SU-DHL-6 (cell line): ENCODE measurements around the gene FRK.

Source experiments
- EZH2phosphoT487 ChIP-seq: fragments of 200-600 bp; sonication (generic), shearing (Covaris generic); conservative IDR thresholded peaks from 2 replicates; pipeline ENCODE4 v1.6.1; 2018; ENCODE audit warnings: mild to moderate bottlenecking, antibody characterized with exemption, low read length, moderate library complexity, mixed read lengths
- TF ChIP-seq, protein P1 (sequence below): fragments of 200-600 bp; sonication (generic); IDR thresholded peaks from one replicate; pipeline ENCODE4 v1.5.1; 2017; ENCODE audit warnings: antibody characterized with exemption, mild to moderate bottlenecking, low read length, moderate library complexity; ENCODE audit not compliant: insufficient read depth, poor library complexity, severe bottlenecking

- TF ChIP-seq, protein P1, sequence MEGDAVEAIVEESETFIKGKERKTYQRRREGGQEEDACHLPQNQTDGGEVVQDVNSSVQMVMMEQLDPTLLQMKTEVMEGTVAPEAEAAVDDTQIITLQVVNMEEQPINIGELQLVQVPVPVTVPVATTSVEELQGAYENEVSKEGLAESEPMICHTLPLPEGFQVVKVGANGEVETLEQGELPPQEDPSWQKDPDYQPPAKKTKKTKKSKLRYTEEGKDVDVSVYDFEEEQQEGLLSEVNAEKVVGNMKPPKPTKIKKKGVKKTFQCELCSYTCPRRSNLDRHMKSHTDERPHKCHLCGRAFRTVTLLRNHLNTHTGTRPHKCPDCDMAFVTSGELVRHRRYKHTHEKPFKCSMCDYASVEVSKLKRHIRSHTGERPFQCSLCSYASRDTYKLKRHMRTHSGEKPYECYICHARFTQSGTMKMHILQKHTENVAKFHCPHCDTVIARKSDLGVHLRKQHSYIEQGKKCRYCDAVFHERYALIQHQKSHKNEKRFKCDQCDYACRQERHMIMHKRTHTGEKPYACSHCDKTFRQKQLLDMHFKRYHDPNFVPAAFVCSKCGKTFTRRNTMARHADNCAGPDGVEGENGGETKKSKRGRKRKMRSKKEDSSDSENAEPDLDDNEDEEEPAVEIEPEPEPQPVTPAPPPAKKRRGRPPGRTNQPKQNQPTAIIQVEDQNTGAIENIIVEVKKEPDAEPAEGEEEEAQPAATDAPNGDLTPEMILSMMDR = no peak
- no peak for TF ChIP-seq EZH2phosphoT487
These were observed 6.1 kb upstream of the FRK start for GRCh38 chr6:116066789-116067188.
